GM18907 (cell line): Measurements from ENCODE around the gene PKHD1.

Experiments
- ATAC-seq: cut with Tn5 transposase; IDR thresholded peaks from one replicate; pipeline ENCODE4 v1.9.1; 2021; ENCODE audit warnings: mild to moderate bottlenecking, moderate library complexity; ENCODE audit not compliant: unreplicated experiment

The PKHD1 gene

DNA sequence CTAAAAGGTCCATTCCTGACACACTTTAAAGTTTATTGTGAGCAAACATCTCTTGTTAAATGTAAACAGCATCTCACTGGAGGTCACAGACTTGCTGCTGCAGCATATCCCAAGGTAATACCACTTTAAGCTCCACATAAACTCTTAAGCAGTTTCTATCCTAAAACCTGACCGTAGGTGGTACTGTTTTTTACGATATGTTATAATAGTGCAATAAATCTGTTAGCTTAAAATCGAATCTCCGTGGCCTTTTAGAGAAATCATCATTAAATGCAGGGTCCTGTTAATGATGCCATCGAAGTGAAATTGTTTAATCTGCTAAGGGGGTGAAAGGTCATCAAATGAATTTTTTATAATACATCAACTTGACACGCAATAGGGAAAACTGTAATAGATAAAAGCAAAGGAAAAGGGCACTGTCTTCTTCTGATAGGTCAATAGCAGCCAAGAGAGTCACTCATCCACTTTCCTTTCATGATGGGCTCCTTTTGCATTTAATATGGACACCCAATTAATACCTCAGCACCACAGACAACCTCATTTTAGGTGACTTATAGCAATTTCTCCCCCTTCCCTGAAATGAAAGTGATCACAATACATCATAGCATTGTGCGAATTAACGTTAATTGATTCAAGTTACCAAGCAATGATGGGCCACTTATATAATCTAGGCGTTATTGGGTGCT is 436.1 kb downstream of the PKHD1 start:
- ATAC-seq, result no peak

- no peak for ATAC-seq
These were observed 438.6 kb downstream of the PKHD1 start for GRCh38 chr6:51648774-51649173.

- no peak for ATAC-seq
These were observed 439.2 kb downstream of the PKHD1 start for GRCh38 chr6:51648236-51648635.

- ATAC-seq, result no peak
These were observed 443.0 kb downstream of the PKHD1 start for GRCh38 chr6:51644426-51644825.

DNA sequence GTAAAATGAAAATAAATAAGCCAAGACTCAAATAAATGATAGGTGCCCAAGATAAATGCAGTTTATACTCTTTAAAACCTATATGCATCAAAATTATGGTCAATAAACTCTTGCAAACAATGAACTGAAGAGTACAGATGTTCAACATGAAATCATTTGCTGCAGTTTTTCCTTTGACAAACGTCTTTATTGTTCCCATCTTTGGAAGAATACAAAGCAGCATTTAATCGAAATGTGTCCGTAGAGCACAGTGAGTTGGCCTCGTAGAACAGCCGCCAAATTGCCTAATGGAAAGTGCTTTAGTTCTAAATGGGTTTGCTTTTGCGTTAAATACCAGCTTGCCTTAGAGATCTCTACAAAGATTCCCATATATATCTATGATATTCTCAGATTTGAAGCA is 447.4 kb downstream of the PKHD1 start:
- no peak for ATAC-seq

GRCh38 chr6:51633424-51633823 is 454.0 kb downstream of the PKHD1 start:
- ATAC-seq, result no peak

GRCh38 chr6:51630011-51630410 is 457.4 kb downstream of the PKHD1 start:
- ATAC-seq, result no peak

DNA sequence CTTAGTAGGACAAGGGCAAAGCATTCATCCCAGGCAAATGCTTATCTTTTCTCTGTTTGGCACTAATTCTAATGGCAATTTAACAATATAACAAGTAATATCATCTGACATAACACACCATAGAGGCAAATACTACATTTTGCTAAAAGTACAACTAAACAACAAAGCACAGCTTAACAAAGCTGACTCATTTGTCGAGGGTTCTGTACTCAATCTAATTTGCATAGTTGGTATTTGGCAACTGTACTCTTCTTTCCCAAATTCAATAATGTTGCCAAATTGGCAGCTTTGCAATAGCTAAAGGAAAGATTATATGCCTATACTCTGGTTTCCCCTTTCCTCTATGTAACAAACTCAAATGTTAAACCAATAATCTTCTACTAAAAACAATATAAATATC is 461.0 kb downstream of the PKHD1 start:
- no peak for ATAC-seq

DNA sequence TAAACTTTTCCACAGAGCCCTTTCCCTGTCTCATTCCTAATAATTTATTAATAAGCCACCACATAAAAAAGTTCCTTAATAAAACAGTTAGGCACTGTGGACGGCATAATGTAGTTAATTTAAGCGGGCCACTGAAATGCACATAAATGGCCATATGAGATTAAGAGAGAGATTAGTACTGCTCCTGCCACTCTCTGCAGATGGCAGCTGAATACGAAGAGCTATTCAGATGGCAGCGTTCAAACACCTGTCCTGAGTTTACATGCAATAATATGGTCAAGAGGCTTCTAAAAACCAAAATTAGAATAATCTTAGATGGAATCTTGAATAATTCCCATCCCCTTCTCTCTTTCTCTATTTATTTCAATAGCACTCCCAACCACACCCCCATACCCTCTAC is 461.8 kb downstream of the PKHD1 start:
- no peak for ATAC-seq

DNA sequence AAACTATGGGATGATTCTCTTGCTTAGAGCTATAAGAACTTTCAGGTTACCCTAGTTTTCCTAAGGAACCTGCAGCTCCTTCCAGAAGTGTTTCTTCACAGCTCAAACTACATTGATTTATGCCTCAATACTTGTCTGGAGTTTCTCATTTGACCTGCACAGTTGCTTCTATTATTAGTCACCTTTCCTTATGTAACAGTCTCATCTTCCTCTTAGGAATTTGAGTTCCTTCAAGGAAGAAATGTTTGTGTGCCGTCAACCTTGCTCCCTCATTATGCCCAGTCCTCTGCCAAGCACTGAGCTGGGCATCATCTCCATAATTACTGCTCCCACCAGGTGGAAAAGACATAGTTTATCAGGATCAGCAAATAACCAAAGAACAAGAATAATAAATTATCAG is 466.4 kb downstream of the PKHD1 start:
- no peak for ATAC-seq

DNA sequence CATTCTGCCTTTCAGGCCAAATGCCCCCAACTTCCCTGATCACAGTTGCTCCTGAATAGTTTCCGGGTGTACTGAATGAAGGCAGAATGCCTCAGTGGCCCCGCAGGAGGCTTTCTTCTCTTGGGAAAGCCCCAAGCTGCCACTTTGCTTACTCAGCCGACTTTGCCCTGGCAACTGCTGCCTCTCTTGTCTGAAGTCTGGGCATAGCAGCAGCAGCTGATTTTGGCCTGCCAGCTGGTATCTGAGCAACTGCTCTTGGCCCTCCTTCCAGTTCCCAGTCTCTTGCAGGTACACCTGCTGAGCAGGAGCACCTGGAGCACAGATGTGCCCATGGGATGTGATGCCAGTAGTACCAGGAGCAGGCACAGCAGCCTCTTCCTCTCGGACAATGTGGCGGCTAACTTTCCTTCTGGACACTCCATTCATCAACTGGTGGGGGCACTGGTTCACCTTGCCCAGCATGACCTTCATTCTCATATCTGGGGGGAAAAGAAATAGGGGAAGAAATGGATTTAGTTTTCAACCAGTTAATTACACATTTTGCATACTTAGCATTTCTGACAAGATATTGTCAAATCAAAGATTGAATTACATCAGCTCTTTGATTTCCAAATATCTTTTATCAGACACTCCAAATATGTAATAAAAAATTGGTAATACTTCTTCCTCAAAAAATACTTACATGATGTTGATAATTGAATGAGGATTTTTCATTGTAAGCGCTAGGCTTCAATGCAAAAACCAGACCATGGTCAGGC is 468.2 kb downstream of the PKHD1 start:
- no peak for ATAC-seq

- no peak for ATAC-seq
These were observed 468.9 kb downstream of the PKHD1 start for GRCh38 chr6:51618563-51618962.

GRCh38 chr6:51617751-51618150 is 469.7 kb downstream of the PKHD1 start:
- no peak for ATAC-seq

DNA sequence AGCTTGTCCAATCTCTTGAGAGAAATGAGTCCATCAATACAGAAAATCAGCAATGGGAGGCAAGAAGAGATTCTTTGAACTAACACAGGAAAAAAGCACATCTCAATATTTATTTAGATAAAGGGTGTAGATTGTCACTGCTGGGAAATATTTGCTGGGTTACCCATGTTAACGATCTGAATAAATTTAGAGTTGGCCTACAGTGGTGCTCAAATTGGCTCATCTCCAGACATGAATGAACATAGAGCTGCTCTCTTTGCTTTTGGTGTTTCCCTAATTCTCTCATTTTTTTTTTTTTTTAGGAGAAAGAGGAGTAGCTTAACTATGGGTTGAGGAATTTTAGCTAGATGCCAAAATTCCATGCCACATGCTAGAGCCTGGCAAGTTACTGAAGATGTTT is 471.2 kb downstream of the PKHD1 start:
- ATAC-seq, result no peak

- ATAC-seq, result no peak
These were observed 472.7 kb downstream of the PKHD1 start for GRCh38 chr6:51614725-51615124.

DNA sequence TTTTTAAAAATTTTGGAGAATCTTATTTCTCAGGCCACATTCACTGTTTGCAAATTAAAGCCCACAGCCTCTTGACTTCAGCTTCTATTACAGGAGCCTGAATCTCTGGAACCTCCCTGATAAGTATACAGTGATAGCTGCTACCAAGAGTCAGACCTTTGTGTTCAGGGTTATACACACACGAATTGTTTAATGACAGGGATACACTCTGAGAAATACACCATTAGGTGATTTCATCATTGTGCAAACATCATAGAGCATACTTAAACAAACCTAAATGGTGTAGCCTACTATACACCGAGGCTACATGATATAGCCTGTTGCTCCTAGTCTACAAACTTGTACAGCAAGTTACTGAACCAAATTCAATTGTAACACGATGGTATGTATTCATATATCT is 473.9 kb downstream of the PKHD1 start:
- no peak for ATAC-seq

- no peak for ATAC-seq
These were observed 478.5 kb downstream of the PKHD1 start for GRCh38 chr6:51608932-51609331.

GRCh38 chr6:51608383-51608782 is 479.0 kb downstream of the PKHD1 start:
- ATAC-seq, result no peak

DNA sequence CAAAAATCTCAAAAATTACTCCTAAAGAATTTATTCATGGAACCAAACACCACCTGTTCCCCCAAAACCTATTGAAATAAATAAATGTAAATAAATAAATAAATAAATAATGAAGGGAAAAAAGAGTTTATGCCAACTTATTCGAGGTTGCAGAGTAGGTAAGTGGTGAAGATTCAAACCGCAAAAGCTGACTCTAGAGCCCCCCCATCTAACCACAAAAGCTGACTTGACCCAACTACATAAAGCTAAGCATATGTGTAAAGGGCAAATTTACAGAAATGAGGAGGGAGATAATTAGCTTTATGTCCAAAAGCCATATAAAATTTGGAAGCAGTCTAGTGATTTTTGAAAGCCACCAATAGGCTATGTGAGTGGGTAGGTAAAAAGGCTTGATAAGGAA is 486.9 kb downstream of the PKHD1 start:
- no peak for ATAC-seq

GRCh38 chr6:51598171-51598570 is 489.2 kb downstream of the PKHD1 start:
- no peak for ATAC-seq

DNA sequence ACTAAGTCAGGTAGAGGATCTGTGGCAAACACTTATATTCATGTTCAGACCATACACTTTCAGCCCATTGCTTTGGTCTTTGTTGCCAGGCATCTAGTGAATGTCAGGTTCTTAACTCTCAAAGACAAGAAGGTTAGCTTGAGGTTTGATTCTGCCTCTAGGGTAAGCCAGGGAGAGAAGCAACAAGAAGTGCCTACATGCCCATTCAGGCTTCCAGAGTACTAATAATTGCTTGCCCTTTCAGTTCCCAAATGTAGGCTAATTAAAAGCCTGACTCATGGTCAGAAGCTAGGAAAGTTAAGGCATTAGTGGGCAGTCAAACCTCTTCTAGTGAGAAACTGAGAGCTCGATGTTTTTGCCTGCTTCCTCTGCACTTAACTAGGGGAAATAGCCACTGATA is 492.4 kb downstream of the PKHD1 start:
- ATAC-seq, result no peak

- ATAC-seq, result no peak
These were observed 502.1 kb downstream of the PKHD1 start for GRCh38 chr6:51585264-51585663.

- no peak for ATAC-seq
These were observed 503.2 kb downstream of the PKHD1 start for GRCh38 chr6:51584163-51584562.
